Ishikawa (cell line): ENCODE data around the gene HYOU1.

ENCODE experiments used
- CEBPB ChIP-seq: IDR thresholded peaks from 2 replicates; pipeline ENCODE4 v1.6.1; 2012
- CREB1 ChIP-seq: IDR thresholded peaks from 2 replicates; pipeline ENCODE4 v1.6.1; 2012; ENCODE audit warnings: low read depth
- EGR1 ChIP-seq: IDR thresholded peaks from 2 replicates; pipeline ENCODE4 v1.6.1; 2012
- EP300 ChIP-seq: IDR thresholded peaks from 2 replicates; pipeline ENCODE4 v1.6.1; 2012; ENCODE audit warnings: borderline replicate concordance
- FOXM1 ChIP-seq: IDR thresholded peaks from 2 replicates; pipeline ENCODE4 v1.6.1; 2012; ENCODE audit warnings: low read depth, borderline replicate concordance
- NFIC ChIP-seq: IDR thresholded peaks from 2 replicates; pipeline ENCODE4 v1.6.1; 2012
- RAD21 ChIP-seq: IDR thresholded peaks from 2 replicates; pipeline ENCODE4 v1.6.1; 2012; ENCODE audit warnings: low read depth
- TAF1 ChIP-seq: IDR thresholded peaks from 2 replicates; pipeline ENCODE4 v1.6.1; 2012; ENCODE audit warnings: low read depth, mild to moderate bottlenecking
- TCF12 ChIP-seq: IDR thresholded peaks from 2 replicates; pipeline ENCODE4 v1.6.1; 2012; ENCODE audit warnings: low read depth
- TEAD4 ChIP-seq: IDR thresholded peaks from 2 replicates; pipeline ENCODE4 v1.6.1; 2012
- YY1 ChIP-seq: IDR thresholded peaks from 2 replicates; pipeline ENCODE4 v1.6.1; 2012; ENCODE audit warnings: low read depth
- ZBTB7A ChIP-seq: IDR thresholded peaks from 2 replicates; pipeline ENCODE4 v1.6.1; 2012; ENCODE audit warnings: low read depth
- TF ChIP-seq, protein P1 (sequence below): IDR thresholded peaks from 2 replicates; pipeline ENCODE4 v1.6.1; 2012
- TF ChIP-seq, protein P2 (sequence below): IDR thresholded peaks from 2 replicates; pipeline ENCODE4 v1.6.1; 2012
- TF ChIP-seq, protein P3 (sequence below): IDR thresholded peaks from 2 replicates; pipeline ENCODE4 v1.6.1; 2012; ENCODE audit warnings: low read depth, mild to moderate bottlenecking

HYOU1 gene

DNA sequence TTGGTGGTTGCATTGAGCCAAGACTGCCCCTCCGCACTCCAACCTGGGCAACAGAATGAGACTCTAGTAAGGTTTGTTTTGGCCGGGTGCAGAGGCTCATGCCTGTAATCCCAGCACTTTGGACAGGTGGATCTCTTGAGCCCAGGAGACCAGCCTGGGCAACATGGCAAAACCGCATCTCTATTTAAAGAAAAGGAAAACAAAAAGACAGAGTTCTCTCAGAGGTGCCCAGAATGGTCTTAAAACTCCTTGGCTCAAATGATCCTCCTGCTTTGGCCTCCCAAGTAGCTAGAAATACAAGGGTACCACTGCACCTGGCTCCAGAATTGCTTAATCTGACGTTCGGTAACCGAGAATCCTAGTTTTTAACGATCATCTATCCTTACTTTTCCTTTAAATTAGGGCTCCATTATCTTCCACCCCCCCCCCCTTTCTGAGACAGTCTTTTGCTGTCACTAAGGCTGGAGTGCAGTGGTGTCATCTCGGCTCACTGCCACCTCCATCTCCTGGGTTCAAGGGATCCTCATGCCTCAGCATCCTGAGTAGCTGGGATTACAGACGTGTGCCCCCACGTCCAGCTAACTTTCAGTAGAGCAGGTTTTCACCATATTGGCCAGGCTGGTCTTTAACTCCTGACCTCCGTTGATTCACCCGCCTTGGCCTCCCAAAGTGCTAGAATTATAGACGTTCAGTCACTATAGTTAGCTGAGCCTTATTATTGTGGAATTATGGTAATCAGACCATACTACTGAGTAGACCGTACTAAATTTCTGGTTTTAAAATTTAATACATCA lies 40.6 kb downstream of the HYOU1 start:
- no peak for TF ChIP-seq CREB1

DNA sequence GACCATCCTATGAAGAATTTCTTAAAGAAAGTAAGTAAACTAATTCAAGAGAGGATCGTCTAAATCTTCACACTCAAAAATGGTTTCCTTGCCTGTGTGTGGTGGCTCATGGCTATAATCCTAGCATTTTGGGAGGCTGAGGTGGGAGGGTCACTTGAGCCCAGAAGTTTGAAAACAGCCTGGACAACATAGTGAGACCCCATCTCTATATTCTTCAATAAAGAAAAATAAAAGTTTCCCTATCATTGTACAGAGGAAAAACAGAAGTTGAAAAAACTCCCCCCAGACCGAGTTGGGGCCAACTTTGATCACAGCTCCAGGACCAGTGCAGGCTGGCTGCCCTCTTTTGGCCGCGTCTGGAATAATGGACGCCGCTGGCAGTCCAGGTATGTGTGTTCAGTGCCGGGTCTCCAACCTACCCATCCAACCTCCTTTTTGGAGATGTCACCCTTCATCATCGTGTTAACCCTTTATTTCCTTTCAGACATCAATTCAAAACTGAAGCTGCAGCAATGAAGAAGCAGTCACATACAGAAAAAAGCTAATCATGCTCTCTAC lies 41.9 kb downstream of the HYOU1 start:
- TF ChIP-seq TEAD4 (no peak), EGR1 (no peak), NFIC (no peak), RAD21 (no peak; the same call in 1 of the 2 replicates), TAF1 (no peak), ZBTB7A (no peak), FOXM1 (no peak), YY1 (no peak), CEBPB (no peak), EP300 (no peak)
- TF ChIP-seq, protein P1, sequence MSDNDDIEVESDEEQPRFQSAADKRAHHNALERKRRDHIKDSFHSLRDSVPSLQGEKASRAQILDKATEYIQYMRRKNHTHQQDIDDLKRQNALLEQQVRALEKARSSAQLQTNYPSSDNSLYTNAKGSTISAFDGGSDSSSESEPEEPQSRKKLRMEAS = no peak
- TF ChIP-seq, protein P2, sequence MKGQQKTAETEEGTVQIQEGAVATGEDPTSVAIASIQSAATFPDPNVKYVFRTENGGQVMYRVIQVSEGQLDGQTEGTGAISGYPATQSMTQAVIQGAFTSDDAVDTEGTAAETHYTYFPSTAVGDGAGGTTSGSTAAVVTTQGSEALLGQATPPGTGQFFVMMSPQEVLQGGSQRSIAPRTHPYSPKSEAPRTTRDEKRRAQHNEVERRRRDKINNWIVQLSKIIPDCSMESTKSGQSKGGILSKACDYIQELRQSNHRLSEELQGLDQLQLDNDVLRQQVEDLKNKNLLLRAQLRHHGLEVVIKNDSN = no peak

DNA sequence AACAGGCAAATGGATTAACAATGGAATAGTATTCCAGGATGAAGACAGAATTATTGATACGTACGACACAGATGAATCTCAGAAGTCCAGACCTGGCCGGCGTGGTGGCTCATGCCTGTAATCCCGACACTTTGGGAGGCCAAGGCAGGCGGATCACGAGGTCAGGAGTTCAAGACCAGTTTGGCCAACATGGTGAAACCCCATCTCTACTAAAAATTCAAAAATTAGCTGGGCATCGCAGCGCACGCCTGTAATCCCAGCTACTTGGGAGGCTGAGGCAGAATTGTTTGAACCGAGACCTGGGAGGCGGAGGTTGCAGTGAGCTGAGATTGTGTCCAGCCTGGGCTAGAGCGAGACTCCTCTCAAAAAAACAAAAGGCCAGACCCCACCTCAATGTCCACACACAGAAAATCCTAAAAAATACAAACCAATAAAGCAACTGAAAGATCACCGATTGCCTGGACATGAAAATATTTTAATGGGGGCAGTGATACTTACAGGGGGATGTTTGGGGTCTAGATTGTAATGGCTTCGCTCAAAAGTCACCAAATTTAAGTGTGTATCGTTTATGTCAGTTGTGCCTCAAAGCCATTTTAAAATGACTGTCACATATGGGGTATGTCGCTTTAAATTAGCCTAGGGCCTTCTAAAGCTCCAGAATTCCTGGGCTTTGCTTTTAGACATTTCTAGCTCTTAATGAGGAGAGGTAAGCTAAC lies 42.6 kb downstream of the HYOU1 start:
- TF ChIP-seq RAD21 (no peak), EGR1 (no peak), CEBPB (no peak), TAF1 (no peak)
- TF ChIP-seq, protein P2 = no peak

DNA sequence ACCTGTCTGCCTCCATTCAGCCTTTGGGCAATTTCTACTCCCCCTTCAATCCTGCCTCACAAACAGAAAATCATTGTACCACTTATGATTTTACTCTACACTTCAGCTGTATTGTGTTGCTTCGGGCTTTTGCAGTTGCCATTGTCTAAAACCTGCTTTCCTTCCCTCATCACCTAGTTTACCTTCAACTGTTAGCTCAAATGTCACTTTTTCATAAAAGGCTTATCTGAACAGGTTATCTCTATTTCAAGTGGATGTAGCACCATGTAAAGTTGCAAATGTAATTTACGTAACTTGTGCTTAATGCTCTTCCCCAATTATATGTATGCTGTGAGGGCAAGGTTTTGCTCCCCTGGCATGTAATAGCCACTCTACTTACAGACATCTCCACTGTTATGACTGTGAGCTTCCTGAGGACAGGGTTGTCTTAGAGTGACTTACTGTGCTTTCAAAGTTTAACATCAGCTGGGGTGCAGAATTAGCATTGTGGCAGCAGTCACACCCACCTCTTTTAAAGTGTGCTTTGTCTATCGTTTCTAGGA lies 44.3 kb downstream of the HYOU1 start:
- TF ChIP-seq TAF1 (no peak), FOXM1 (no peak), RAD21 (no peak), CEBPB (no peak), NFIC (no peak), TEAD4 (no peak), CREB1 (no peak), EP300 (no peak), YY1 (no peak), ZBTB7A (no peak), TCF12 (no peak), EGR1 (no peak)
- TF ChIP-seq, protein P3, sequence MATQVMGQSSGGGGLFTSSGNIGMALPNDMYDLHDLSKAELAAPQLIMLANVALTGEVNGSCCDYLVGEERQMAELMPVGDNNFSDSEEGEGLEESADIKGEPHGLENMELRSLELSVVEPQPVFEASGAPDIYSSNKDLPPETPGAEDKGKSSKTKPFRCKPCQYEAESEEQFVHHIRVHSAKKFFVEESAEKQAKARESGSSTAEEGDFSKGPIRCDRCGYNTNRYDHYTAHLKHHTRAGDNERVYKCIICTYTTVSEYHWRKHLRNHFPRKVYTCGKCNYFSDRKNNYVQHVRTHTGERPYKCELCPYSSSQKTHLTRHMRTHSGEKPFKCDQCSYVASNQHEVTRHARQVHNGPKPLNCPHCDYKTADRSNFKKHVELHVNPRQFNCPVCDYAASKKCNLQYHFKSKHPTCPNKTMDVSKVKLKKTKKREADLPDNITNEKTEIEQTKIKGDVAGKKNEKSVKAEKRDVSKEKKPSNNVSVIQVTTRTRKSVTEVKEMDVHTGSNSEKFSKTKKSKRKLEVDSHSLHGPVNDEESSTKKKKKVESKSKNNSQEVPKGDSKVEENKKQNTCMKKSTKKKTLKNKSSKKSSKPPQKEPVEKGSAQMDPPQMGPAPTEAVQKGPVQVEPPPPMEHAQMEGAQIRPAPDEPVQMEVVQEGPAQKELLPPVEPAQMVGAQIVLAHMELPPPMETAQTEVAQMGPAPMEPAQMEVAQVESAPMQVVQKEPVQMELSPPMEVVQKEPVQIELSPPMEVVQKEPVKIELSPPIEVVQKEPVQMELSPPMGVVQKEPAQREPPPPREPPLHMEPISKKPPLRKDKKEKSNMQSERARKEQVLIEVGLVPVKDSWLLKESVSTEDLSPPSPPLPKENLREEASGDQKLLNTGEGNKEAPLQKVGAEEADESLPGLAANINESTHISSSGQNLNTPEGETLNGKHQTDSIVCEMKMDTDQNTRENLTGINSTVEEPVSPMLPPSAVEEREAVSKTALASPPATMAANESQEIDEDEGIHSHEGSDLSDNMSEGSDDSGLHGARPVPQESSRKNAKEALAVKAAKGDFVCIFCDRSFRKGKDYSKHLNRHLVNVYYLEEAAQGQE = no peak
- TF ChIP-seq, protein P2 = no peak
- TF ChIP-seq, protein P1 = no peak

DNA sequence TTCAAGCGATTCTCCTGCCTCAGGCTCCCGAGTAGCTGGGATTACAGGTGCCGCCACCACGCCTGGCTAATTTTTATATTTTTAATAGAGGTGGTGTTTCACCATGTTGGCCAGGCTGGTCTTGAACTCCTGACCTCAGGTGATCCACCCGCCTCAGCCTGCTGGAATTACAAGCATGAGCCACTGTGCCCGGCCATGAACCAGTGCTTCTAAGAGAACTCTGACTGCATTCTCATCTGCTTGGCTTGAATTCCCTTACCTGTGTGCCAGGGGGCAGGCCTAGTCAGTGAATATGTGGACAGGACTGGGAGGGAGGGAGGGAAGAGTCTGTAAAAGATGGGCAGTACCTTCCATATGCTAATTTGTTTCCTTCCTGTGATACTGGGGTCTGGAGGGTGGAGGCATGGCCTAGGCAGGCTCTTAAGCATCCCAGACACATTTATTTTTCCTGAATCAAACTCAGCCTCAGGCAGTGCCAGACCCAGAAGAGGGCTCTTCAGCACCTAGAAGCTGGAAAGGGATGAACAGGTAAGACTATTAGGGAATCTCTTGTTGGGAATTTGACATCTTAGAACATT lies 45.4 kb downstream of the HYOU1 start:
- no peak for TF ChIP-seq FOXM1
- no peak for TF ChIP-seq ZBTB7A
- no peak for TF ChIP-seq EGR1
- no peak for TF ChIP-seq TCF12
- TF ChIP-seq RAD21 = no peak
- TF ChIP-seq EP300 = no peak
- TF ChIP-seq CEBPB = no peak
- TF ChIP-seq CREB1 = no peak
- TF ChIP-seq YY1 = no peak
- TF ChIP-seq NFIC = no peak
- TF ChIP-seq, protein P2 = no peak

DNA sequence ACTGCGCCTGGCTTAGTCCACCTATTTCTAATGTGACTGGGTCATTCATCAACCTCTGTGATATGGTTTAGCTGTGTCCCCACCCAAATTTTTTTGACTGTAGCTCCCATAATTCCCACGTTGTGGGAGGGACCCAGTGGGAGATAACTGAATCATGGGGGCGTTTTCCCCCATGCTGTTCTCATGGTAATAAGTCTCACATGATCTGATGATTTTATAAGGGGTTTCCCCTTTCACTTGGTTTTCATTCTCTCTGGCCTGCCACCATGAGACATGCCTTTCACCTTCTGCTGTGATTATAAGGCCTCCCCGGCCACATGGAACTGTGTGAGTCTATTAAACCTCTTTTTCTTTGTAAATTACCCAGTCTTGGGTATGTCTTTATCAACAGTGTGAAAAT lies 50.3 kb downstream of the HYOU1 start:
- TF ChIP-seq, protein P1 = no peak
- no peak for TF ChIP-seq CREB1
- no peak for TF ChIP-seq TAF1
- TF ChIP-seq, protein P2 = no peak
- TF ChIP-seq TCF12 = no peak
- TF ChIP-seq, protein P3 = no peak
- no peak for TF ChIP-seq EGR1
- TF ChIP-seq FOXM1 = no peak
- no peak for TF ChIP-seq ZBTB7A
